ENCODE data around the gene COL21A1. TPM values are rescaled to one million over a fixed set of nuclear protein-coding genes. Genes with fewer than 3 reads are reported as not detected.
"Not testable (repeated sequence)": the region's sequence is repeated elsewhere in the genome, so short reads cannot be mapped to it uniquely, and the experiment has no call there.

COL21A1 gene
- total RNA-seq, 2 donors from 2014 or later, result 4.8 to 13.3 TPM

DNA sequence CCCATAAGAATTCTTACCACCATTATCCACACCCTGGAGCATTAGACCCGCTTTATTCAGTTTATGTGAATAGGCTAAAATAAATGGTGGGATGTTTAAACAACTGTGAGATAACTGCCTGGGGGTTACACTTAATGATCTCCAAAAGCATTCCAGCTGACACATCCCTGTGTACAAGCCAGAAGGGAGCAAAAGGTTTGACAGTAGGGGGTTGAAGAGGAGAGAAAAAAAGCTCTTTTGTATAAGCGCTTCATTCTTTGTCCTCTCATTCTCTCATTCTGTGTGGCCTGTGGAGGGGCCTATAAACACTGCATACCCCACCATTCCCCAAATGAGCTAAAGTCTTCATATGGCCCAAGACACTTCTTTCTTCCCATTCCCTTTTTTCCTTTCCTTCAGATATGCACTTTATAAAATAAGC, 30.8 kb upstream of the COL21A1 start:
- Histone ChIP-seq H3K4me1 (replicated peaks) (no peaks in the 10 kb centered on the region), H3K27ac (no peak overlapping the region), H3K9me3 (no peaks in the 10 kb centered on the region), H3K36me3 (no peaks in the 10 kb centered on the region), H3K4me3 (no peak overlapping the region), H3K27me3 (replicated peaks; ENCODE audit: insufficient read depth) (no peaks in the 10 kb centered on the region)
- DNase-seq (ENCODE audit: low spot score), result no peak
- intact Hi-C loops (cut with DNase I), result no loop called here
- WGBS, result 53% methylated on average over 2 of the region's 2 CpGs
- TF ChIP-seq CTCF (IDR thresholded peaks at IDR 0.05) (no peak), POLR2A (IDR thresholded peaks at IDR 0.05) (no peak), POLR2AphosphoS5 (IDR thresholded peaks at IDR 0.05) (no peak)

DNA sequence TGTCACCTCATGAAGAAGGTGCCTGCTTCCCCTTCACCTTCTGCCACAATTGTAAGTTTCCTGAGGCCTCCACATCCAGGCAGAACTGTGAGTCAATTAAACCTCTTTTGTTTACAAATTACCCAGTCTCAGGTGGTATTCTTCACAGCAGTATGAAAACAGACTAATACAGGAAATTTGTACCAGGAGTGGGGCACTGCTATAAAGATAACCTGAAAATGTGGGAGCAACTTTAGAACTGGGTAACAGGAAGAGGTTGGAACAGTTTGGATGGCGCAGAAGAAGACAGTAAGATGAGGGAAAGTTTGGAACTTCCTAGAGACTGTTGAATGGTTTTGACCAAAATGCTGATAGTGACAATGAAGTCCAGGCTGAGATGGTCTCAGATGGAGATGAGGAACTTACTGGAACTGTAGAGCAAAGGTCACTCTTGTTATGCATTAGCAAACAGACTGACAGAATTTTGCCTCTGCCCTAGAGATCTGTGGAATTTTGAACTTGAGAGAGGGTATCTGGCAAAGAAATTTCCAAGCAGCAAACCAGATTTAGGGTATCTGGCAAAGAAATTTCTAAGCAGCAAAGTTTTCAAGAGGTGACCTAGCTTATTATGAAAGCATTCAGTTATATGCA, 23.5 kb upstream of the COL21A1 start:
- Histone ChIP-seq H3K9me3 (no peaks in the 10 kb centered on the region), H3K4me1 (replicated peaks) (no peaks in the 10 kb centered on the region), H3K36me3 (no peaks in the 10 kb centered on the region), H3K4me3 (no peak overlapping the region), H3K27ac (no peak overlapping the region), H3K27me3 (replicated peaks; ENCODE audit: insufficient read depth) (no peaks in the 10 kb centered on the region)
- TF ChIP-seq POLR2A (IDR thresholded peaks at IDR 0.05) (no peak), POLR2AphosphoS5 (IDR thresholded peaks at IDR 0.05) (no peak)
- 98% methylated on average over 1 of the region's 1 CpG for WGBS
- intact Hi-C loops (cut with DNase I), result no loop called here
- DNase-seq (ENCODE audit: low spot score), result no peak

DNA sequence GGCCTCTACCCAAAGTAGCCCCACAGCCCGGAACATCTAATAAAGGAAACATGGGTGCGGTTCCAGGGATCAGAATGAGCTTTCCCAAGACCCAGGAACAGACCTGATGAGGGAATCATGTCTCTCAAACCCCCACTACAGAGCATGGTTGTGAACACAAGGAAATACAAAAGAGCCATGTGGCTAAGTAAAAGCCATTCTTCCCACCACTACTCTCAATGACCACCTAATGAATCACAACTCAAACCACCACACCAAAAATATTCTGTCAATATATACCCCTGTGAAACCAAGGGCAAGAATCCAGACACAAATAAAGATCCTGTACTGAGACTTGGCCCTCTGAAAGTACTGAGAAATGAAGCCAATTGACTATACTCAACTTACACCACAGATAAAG, 20.9 kb upstream of the COL21A1 start:
- 92% methylated on average over 2 of the region's 2 CpGs for WGBS
- Histone ChIP-seq H3K27ac (no peak overlapping the region), H3K4me3 (no peak overlapping the region), H3K4me1 (replicated peaks) (no peaks in the 10 kb centered on the region), H3K36me3 (no peaks in the 10 kb centered on the region), H3K9me3 (no peaks in the 10 kb centered on the region), H3K27me3 (replicated peaks; ENCODE audit: insufficient read depth) (no peaks in the 10 kb centered on the region)
- no peak for TF ChIP-seq POLR2AphosphoS5 (IDR thresholded peaks at IDR 0.05)
- no peak for TF ChIP-seq CTCF (IDR thresholded peaks at IDR 0.05)
- TF ChIP-seq POLR2A (IDR thresholded peaks at IDR 0.05), result no peak
- DNase-seq (ENCODE audit: low spot score), result no peak
- intact Hi-C loops (cut with DNase I), result no loop called here

DNA sequence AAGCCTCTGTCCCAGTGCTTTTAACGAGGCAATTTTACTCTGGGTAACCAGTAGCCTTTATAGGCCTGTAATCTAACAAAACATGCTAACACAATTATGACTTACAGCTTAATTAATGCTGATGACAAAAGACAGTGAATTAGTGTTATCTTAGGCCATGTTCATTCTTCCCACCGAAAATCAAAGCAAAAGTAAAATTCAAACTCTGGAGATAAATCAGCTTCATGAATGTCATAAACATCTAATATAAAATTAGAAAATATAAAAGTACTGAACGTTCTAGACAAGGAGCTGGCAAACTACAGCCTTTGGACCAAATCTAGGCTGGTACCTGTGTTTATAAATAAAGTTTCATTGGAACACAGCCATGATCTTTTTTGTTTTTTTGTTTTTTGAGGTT, 18.6 kb upstream of the COL21A1 start:
- Histone ChIP-seq H3K27me3 (replicated peaks; ENCODE audit: insufficient read depth) (no peaks in the 10 kb centered on the region), H3K9me3 (no peaks in the 10 kb centered on the region), H3K4me3 (no peak overlapping the region), H3K27ac (no peak overlapping the region), H3K4me1 (replicated peaks) (no peaks in the 10 kb centered on the region), H3K36me3 (no peaks in the 10 kb centered on the region)
- WGBS, result 26% methylated on average over 3 of the region's 3 CpGs
- no peak for DNase-seq (ENCODE audit: low spot score)
- TF ChIP-seq CTCF (IDR thresholded peaks at IDR 0.05) (no peak), POLR2AphosphoS5 (IDR thresholded peaks at IDR 0.05) (peak; percentile 4), POLR2A (IDR thresholded peaks at IDR 0.05) (no peak)
- intact Hi-C loops (cut with DNase I), result no loop called here

- intact Hi-C loops (cut with DNase I), result no loop called here
Measured at GRCh38 chr6:56263596-56264315, 16.4 kb upstream of the COL21A1 start.

DNA sequence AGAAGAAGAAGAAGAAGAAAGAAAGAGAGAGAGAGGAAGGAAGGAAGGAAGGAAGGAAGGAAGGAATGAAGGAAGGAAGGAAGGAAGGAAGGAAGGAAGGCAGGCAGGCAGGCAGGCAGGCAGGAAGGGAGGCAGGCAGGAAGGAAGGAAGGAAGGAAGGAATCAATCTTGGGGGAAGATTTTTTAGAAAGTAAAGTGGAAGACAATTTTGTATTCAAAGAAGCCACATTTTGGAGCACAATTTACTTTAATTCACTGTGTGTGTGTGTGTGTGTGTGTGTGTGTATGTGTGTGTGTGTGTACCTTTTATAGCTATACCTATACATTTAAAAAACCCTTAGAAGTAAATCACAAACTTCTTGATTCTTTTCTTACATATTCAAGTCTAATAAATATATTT, 13.2 kb upstream of the COL21A1 start:
- H3K9me3 ChIP-seq; intact Hi-C loops (cut with DNase I); H3K36me3 ChIP-seq; H3K4me1 ChIP-seq (replicated peaks); H3K27me3 ChIP-seq (replicated peaks; ENCODE audit: insufficient read depth); DNase-seq (ENCODE audit: low spot score); H3K27ac ChIP-seq; H3K4me3 ChIP-seq: not testable (repeated sequence)

More at GRCh38 chr6:56263596-56264315, 16.4 kb upstream of the COL21A1 start:
- no peak for DNase-seq (ENCODE audit: low spot score)
- Histone ChIP-seq H3K36me3 (no peaks in the 10 kb centered on the region), H3K4me1 (replicated peaks) (no peaks in the 10 kb centered on the region), H3K27ac (no peak overlapping the region), H3K27me3 (replicated peaks; ENCODE audit: insufficient read depth) (no peaks in the 10 kb centered on the region), H3K4me3 (no peak overlapping the region), H3K9me3 (no peaks in the 10 kb centered on the region)
- TF ChIP-seq POLR2AphosphoS5 (IDR thresholded peaks at IDR 0.05), result no peak
- TF ChIP-seq POLR2A (IDR thresholded peaks at IDR 0.05), result no peak
- no peak for TF ChIP-seq CTCF (IDR thresholded peaks at IDR 0.05)
- 69% methylated on average over 5 of the region's 5 CpGs for WGBS
